Retina (tissue), 1 donor: ENCODE data around the gene CDIPT.
A peak's percentile ranks its signal among the peaks of the same experiment; 100 is the strongest.
"Not testable (repeated sequence)": the region's sequence is repeated elsewhere in the genome, so short reads cannot be mapped to it uniquely, and the experiment has no call there.

Experiments used
- DNase-seq: peaks from one replicate; pipeline ENCODE4 v3.0.0-alpha.2; 2016

CDIPT gene, protein sequence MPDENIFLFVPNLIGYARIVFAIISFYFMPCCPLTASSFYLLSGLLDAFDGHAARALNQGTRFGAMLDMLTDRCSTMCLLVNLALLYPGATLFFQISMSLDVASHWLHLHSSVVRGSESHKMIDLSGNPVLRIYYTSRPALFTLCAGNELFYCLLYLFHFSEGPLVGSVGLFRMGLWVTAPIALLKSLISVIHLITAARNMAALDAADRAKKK

DNA sequence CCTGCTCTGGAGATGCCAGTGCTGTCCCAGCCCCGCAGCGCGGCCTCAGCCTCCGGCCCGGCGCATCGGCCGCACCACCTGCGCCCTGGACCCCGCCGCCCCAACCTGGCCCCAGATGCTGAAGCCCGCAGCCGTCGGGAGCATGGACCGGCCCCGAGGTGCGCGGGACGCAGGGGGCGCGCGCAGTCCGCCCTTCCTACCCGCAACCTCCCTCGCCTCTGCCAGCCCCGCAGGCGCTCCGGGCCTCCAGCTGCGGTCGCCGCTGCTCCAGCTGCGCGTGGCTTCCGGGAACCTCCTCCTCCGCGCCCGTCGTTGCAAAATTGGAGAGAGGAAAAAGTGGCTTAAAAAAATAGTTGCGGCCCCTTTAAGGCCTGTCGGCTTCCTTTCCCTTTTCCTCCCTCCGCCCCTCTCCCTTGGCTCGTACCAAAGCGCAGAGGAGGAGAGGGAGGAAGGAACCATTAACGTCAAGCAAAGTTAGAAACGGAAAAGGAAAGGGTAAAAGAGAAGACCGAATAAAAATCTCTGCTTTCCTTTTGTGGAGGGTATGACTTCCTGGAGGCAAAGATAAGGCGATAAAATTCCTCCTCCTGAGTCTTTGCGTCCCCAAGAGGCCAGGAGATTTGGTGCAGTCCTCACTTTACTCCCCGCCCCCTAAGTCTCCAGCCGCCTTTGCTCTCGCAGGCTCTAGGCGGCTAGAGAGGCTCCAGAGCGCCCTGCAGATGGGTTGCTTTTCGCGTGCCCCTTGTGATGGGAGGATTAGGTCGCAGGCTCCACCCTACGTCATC lies at the start of gene CDIPT:
Gene CDIPT, minus strand, starts transcription at position 343 of the 785 bp plus-strand sequence. CDS start 369 bp downstream, outside the sequence.
- peak; percentile 100 for DNase-seq

DNA sequence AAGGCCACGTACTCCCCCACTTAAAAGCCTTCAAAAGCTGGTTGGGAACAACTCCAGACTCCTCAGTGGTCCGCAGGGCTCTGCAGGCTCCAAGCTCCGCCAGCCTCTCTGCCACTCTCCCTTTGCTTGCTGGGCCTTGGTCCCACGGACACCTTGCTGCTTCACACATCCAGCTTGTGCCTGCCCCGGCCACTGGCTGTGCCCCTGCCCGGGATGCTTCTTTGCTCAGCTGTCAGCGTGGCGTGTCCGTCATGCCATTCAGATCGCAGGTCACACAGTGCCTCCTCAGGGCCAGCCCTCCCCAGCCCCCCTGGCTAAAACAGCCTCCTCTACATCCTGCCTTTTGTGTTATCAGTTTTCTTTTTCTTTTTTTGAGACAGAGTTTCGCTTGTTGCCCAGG lies 49.1 kb upstream of the CDIPT start:
- no peak for DNase-seq

DNA sequence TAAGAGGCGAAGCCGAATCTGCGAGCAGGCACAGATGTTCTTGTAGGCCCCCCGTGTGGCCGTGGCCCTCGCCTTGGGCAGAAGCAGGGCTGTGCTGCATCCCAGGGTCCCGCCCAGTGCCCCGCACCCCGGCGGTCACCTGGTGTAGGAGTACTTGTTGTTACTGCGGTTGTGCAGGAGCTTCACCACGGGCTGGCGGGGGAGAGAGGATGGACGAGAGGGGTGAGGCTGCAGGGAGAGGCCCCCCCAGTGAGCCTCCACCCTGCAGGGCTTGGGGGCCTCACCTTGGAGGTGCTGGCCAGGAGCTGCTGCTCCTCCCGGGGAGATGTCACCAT lies 48.6 kb upstream of the CDIPT start:
- no peak for DNase-seq

DNA sequence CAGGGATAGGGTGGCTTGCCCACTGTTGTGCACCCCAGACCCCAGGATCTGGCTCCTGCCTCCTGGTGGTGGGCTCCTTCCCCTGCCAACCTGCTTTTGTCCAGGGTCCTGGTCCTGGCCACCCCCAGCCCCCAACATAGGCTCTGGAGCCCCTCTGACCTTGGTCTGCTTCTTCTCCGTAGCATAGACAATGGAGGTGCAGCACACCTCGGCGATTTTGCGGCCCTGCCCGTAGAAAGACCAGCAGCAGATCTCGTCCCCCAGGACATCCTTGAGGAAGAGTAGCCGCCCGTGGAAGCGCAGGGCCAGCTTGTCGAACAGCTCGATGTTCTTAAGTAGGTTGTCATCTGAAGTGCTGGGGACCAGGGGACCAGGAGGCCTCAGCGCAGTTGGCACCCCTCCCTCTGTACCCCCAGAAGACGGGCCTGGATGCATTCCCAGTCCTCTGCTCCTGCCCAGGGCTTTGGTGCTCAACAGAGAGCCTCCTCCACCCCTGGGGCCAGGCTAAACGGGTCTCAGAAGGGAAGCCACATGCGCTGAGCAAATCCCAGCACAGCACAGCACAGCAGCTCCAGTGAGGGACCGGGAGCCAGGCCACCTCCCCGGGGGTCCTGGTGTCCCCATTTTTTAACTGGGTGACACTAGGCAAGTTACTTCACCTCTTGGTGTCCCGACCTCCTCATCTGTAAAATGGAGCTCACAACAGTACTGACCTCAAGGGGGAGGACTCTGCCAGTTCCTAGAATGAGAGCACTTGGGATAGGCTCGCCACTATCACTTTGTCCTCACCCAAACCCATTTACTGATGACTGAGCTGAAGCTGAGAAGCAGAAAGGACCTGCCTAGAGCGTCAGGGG lies 48.0 kb upstream of the CDIPT start:
- no peak for DNase-seq

DNA sequence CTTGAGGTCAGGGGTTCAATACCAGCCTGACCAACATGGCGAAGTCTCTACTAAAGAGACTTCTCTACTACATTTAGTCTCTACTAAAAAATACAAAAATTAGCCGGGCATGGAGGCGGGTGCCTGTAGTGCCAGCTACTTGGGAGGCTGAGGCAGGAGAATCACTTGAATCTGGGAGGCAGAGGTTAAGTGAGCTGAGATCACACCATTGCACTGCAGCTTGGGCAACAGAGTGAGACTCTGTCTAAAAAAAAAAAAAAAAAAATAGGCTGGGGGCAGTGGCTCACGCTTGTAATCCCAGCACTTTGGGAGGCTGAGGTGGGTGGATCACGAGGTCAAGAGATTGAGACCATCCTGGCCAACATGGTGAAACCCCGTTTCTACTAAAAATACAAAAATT lies 46.8 kb upstream of the CDIPT start:
- not testable (repeated sequence) for DNase-seq

DNA sequence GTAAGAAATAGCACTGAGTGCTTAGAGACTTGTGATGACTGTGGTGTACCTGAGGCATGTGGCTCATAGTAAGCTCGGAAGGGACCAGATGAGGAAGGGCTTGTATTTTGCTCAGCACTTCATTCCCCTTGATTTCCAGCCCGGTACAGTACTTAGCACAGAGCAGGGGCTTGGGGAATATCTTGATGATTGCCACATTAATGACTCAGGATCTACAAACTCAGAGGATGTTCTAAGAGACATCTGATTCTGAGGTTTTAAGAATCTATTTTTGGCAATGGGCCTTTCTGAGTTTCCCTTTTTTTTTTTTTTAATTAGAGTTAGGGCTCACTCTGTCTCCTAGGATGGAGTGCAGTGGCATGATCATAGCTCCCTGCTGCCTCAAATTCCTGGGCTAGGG lies 46.4 kb upstream of the CDIPT start:
- no peak for DNase-seq

DNA sequence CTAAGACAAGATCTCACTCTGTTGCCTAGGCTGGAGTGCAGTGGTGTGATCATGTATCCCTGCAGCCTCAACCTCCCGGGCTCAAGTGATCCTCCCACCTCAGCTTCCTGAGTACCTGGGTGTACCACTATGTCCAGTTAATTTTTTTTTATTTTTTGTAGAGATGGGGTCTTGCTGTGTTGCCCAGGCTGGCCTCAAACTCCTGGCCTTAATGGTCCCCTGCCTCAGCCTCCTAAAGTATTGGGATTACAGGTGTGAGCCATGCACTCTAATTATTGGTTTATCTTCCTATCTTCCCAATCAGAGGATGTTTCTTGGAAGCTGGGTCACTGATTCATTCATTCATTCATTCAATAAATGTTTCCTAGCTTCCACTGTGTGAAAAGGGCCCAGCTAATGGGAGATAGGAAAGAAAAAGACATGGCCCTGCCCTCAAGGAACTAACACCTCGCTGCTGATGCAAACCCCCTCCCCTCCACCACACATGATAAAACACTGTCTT lies 45.7 kb upstream of the CDIPT start:
- DNase-seq, result no peak

DNA sequence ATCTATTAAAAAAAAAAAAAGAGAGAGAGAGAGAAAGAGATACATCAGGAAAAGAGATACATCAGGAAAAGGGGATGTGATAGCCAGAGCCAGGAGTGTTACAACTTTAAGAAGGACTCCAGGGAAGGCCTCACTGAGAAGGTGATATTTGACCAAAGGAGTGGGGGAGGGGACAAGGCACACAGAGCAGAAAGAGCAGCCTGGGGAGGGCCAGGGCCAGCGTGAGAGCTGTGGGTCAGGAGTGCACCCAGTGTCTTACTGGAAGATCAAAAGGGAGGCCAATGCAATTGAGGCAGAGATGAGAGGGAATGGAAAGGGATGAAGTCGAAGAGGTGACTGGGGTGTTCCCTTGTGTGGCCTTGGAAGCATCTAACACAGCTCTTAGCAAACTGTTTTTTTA lies 44.9 kb upstream of the CDIPT start:
- no peak for DNase-seq

DNA sequence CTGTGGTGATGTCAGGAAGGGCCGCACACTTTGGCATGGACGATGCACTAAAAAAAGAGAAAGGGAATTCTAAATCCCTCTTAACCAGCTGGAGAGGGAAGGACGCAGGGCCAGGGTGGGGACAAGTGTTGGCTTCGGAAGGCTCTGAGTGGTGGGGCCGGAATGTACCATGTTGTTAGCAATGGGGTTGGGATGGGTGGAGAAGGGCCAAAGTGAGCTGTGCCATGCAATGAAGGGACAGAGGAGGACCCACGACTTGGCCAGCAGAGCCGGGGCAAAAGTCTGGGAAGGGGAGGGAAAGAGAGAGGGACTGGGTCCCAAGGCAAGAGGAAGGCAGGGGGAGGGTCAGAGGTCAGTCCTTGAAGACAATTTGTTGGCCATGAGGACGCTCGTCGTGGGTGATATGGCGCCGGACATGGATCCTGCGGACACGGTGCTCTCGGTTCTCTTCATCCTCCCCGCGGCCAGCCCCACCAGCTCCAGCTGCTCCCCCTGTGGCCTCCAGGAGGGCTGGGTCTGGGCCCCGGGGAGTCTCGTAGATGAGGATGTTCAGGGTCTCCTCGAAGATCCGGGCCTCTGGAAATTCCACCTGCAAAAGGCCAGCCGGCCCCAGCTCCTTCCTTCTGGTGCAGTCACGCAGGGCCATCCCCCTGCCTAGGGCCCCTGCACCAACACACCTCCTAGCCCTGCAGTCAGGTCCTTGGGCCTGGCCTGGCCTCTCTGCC lies 43.7 kb upstream of the CDIPT start:
- DNase-seq, result no peak

DNA sequence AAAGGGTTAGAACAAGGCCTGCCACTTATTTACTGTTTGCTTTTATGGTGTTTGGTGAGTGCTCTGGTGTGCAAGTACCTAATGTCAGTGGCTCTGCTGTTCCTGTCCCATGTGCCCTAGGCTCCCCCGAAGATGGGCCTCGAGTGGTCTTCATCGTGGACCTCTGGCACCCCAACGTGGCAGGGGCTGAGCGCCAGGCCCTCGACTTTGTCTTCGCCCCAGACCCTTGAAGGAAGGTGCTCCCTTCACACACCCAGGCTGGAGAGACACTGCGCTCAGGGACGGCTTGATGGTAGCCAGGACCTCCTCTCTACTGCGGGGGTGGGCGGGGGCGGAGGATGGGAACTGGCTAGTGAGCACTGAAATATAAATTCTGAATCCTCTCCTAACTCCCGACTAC lies 42.6 kb upstream of the CDIPT start:
- no peak for DNase-seq

DNA sequence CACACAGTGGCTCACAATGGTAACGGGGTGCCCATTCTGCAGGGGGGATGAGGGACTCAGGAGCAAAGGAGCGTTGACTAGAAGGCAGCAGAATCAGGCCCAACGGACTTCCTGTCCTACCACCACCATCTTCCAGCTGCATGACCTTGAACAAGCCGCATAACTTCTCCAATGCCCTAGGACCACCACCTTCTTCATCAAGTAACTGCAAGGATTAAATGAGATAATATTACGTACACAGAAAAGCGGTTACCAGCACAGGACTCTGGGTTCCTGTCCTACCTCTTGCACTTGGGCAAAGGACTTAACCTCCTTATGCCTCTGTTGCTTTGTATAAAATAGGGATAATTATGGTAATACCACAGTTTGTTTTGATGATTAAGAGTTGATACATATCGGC lies 41.9 kb upstream of the CDIPT start:
- DNase-seq, result no peak

DNA sequence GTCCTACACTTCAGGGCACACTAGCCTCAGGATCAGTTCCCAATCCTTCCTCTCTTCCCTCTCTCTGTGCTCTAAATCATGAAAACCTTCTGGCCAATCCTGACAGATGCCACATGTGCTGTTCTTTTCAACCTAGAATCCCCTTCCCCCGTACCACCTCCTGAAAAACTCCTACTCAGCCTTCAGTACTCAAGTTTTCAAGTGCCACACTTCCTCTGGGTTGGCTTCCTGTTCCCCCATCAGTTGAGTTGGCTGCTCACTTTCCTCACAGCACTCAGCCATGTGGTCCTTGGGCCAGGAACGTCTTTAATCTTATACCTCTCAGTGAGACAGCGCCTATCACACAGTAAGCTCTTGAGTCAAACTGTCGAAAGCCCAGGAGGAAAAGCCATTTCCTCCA lies 40.6 kb upstream of the CDIPT start:
- no peak for DNase-seq

DNA sequence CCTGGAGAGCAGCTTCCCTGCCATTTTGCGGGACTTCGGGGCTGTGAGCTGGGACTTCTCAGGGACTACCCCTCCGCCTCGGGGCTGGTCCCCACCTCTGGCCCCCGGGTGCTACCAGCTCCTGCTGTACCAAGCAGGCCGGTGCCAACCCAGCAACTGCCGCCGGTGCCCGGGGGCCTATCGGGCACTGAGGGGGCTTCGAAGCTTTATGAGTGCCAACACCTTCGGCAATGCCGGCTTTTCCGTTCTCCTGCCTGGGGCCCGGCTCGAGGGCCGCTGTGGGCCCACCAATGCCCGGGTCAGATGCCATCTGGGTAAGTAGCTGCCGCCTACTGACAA lies 38.5 kb upstream of the CDIPT start:
- DNase-seq, result no peak

DNA sequence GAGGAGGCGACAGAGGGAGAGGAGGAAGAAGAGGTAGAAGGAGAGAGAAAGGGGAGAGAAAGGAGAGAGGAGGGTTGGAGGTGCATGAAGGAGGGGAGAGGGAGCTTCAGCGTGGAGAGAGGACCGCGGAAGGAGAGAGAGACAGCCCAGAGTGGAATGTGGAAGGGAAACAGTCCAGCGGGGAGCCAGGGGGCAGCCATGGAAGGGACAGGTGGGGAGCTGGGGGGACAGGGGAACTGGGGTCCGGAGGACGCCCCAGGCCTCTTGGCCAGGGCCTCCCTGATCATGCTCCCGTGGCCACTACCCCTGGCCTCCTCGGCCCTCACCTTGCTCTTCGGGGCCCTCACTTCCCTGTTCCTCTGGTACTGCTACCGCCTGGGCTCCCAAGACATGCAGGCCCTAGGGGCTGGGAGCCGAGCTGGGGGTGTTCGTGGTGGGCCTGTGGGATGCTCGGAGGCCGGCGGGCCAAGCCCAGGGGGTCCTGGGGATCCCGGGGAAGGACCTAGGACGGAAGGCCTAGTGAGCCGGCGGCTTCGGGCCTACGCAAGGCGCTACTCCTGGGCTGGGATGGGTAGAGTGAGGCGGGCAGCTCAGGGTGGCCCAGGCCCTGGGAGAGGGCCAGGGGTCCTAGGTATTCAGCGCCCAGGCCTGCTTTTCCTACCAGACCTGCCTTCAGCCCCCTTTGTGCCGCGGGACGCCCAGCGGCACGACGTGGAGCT lies 38.0 kb upstream of the CDIPT start:
- DNase-seq, result peak; percentile 12

DNA sequence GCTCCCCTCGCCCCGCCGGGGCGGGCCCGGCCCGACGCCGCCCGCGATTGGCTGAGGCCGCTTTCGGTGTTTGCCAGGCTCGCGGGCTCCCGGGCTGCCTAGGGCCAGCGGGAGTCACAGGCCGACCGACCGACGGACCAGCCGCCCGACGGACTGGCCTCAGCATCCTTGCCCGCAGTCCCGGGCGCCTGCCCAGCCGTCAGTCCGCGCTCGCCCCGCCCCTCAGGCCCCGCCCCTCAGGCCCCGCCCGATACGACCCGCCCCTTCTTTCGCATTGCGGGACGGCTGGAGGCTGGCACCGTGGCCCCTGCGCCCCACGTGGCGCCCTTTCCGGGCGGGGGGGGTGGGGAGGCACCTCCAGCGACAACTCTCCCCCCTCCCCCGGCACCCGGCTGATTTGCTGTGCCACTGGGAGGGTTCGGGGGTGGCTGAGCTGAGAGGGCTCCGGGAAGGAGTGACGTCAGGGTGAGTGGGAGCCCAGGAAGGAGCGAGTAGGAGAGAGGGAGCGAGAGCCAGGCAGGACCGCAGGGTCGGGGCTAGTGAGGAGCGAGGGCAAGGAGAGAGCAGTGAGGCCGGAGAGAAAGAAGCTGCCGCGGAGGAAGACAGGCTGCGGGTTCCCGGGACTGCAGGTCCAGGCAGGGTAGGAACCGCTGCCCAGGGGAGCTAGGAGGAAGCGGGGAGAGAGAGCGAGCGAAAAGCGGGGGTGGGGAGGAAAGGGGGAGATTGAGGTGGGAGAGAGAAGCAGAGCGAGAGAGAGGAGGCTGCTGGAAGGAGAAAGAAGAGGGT lies 37.3 kb upstream of the CDIPT start, which contains the start of gene ASPHD1:
Gene ASPHD1, plus strand, starts transcription at position 387 of the 786 bp plus-strand sequence. CDS start 484 bp downstream, outside the sequence.
- peak; percentile 86 for DNase-seq

DNA sequence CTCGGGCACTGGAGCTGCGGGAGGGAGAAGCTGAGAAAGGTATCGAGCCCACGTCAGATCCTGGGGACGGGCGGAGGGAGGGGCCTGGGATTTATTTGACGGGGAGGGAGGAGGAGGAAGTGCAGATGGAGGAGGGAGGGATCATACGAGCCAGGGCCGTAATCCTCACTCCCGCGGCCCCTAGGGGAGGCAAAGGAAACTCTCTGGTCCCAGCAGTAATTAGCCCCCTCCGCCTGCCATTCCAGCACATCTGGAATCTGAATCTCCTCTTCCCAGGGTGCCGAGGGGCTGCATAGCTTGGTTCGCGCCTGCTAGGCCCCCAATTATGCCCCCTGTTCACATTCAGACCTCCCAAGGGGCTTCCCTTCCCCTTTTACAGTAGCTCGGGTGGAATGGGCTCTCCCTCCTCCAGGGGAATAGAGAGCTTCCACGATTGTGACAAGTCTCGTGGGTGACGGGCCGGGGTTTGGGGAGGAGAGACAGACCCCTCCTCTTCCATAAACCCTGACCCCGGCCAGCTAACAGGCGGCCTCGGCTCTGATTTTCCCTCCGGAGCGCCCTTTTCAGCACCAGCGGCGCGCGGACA lies 36.6 kb upstream of the CDIPT start, which contains the start of gene SEZ6L2:
Gene SEZ6L2, minus strand, starts transcription at position 35 of the 586 bp plus-strand sequence. CDS start 531 bp downstream, outside the sequence.
- peak; percentile 93 for DNase-seq

DNA sequence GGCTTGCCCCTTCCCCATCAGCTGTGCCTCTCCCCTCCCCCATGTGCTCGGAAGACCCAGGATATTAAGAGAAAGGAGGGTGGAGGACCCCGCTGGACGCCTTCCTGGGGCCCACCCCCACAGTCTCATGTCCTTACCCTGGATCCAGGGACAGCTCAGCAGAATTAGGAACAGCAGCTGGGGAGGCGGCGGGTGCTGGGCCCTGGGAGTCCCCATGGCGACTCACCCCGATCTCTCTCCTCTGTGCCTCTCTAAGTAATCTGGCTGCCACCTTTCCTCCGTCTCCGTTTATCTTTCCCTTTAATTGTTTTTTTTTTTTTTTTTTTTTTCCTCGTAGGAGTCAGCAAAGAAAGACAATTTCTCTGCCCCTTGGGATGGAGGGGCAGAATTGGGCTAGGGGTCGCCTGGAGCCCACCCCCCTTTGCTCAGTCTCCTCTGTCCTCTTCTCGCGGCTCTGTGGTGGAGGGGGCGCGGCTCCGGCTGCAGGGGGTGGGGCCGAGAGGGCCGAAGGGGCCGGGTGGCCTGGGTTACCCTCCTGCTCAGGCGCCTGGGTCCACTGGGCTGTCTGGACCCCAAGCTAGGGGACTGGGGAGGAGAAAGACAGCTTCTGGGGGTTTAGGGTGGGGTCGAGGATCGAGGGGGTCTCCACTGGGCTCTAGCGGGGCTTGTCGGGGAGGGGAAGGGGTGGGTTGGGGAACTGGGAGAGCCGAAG lies 35.9 kb upstream of the CDIPT start:
- peak; percentile 54 for DNase-seq

DNA sequence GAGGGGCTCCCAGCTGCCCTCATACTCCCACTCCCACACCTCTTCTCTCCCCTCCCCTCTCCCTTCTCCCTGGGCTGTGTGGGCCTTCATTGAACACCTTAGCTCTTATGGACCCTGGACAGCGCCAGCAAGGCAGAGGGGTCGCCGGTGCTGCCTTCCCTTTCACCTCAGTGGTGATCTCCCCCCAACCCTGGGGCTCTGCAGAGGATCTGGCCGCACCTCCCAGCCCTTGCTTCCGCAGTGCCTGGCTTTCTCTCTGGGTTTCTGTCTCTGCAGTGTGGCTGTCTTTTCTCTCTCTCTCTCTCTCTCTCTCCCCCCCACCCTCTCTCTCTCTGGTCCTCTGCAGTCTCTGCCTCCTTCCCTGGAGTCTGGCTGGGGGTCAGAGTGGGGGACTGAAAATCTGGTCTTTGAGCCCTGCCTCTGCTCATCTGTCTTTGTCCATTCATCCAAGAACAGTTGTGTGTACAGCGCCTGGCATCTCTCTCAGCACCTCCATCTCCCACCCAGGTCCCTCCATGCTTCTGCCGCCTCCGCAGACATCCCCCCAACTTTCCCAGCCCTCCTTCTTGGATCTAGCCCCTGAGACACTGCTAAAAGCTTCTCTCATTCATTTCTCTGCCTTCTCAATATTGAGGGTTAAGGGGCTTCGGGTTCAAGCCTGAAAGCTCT lies 35.2 kb upstream of the CDIPT start:
- DNase-seq, result peak; percentile 44

DNA sequence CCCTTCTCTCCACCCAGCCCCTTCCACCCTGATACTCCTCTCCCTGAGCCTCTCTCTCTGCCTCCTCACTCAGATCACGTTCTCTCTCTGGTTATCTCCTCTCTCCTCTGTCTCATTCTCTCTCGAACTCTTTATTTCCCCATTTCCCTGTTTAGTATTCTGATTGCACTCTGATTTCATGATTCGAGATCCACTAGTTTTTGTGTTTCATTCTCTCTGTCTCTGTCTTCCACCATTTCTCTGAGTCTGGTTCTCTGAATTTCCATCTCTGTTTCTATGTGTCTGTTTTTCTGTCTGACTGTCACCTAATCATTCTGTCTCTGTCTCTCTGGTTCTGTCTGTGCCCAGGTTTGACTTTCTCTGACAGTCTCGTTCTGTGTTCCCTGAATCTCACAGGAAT lies 34.3 kb upstream of the CDIPT start:
- DNase-seq, result no peak

DNA sequence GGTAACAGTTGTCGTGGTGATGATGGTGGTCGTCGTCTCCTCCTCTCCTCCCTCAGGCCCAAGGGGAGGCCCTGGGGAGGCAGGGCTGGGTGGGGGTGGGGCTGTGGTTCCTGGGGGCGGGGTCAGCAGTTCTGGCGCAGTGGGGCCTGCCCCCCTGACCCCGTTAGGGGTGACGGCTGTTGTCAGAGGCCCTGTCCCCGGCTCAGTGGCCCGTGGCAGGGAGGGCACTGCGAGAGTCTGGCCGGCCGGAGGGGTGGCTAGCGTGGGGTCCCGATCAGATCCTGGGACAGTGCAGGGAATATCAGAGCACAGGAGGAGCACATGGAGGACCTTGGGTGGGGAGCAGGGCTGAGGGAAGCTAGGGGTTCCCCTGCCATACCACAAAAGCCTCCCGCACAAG lies 33.8 kb upstream of the CDIPT start:
- DNase-seq, result no peak
